Endothelial cell of umbilical vein (primary cell): Measurements from ENCODE around the gene GSDMA. TPM values are rescaled to one million over a fixed set of nuclear protein-coding genes. Genes with fewer than 3 reads are reported as not detected.
A peak's percentile ranks its signal among the peaks of the same experiment; 100 is the strongest.

Experiments
- BruUV-seq: library from RNA; stranded (reverse); fragments of 400-500 nt; replicated peaks from 2 replicates; lab custom pipeline; 2021; lab: Mats Ljungman, UMichigan
- CTCF ChIA-PET: fragments of 300-600, 350-600 bp; sonication (Branson Sonifier 250); formaldehyde crosslinking; loops from one replicate; lab custom pipeline; 2021; ENCODE audit warnings: antibody characterized with exemption, inconsistent platforms; lab: Charles Lee
- POLR2A ChIA-PET: fragments of 300-600, 350-600 bp; sonication (Branson Sonifier 250); formaldehyde crosslinking; loops from one replicate; lab custom pipeline; 2021; ENCODE audit warnings: antibody characterized with exemption, inconsistent platforms; lab: Charles Lee
- DNase-seq: peaks from one replicate; pipeline ENCODE4 v3.0.0-alpha.2; 2011; ENCODE audit warnings: low read depth, low spot score
- FAIRE-seq: peaks from 2 replicates; lab custom pipeline; 2011; peaks lifted over from hg19 to GRCh38; lab: Jason Lieb, UNC
- H2AFZ ChIP-seq: 2 replicates; pipeline ENCODE4 v1.6.0; 2012; ENCODE audit warnings: low read depth, low read length, control low read depth, inconsistent platforms
- H3K27ac ChIP-seq: 2 replicates; pipeline ENCODE4 v1.5.1; 2011; ENCODE audit warnings: low read depth, mild to moderate bottlenecking, control low read depth, low read length, moderate library complexity; ENCODE audit not compliant: insufficient read depth
- H3K27me3 ChIP-seq, 2 experiments: 2 replicates each; pipeline versions ENCODE4 v1.6.0 to v1.6.1; 2011; ENCODE audit warnings: low read length in 2 of 2, mixed read lengths in 1 of 2; ENCODE audit not compliant: control insufficient read depth in 2 of 2, insufficient read depth in 2 of 2
- H3K36me3 ChIP-seq, 2 experiments: 2 replicates in 1 of 2; 3 replicates in 1 of 2; pipeline ENCODE4 v1.5.1; 2011; ENCODE audit warnings: low read length in 2 of 2, mild to moderate bottlenecking in 1 of 2, moderate library complexity in 1 of 2; ENCODE audit not compliant: control insufficient read depth in 2 of 2, insufficient read depth in 2 of 2; ENCODE audit errors: extremely low read depth in 1 of 2
- H3K4me1 ChIP-seq: 3 replicates; pipeline ENCODE4 v1.5.1; 2011; ENCODE audit warnings: mild to moderate bottlenecking, low read length; ENCODE audit not compliant: control insufficient read depth, insufficient read depth; ENCODE audit errors: extremely low read depth
- H3K4me2 ChIP-seq: 2 replicates; pipeline ENCODE4 v1.6.1; 2011; ENCODE audit warnings: low read length, control low read depth, mixed read lengths; ENCODE audit not compliant: insufficient read depth
- H3K4me3 ChIP-seq, 3 experiments: fragments of 200-600 bp in 1 of 3; sonication (generic), shearing (Covaris generic) in 1 of 3; replicated peaks in 1 of 3; 2 replicates each; pipeline ENCODE4 v1.5.1; 2011 to 2016; ENCODE audit warnings: control low read depth in 3 of 3, low read length in 3 of 3, mild to moderate bottlenecking in 2 of 3, inconsistent platforms in 1 of 3, low read depth in 1 of 3, moderate library complexity in 1 of 3; ENCODE audit not compliant: insufficient read depth in 1 of 3
- H3K79me2 ChIP-seq: 2 replicates; pipeline ENCODE4 v1.6.0; 2012; ENCODE audit warnings: low read length, inconsistent platforms; ENCODE audit not compliant: control insufficient read depth, insufficient read depth
- H3K9ac ChIP-seq: replicated peaks from 2 replicates; pipeline ENCODE3; 2011; ENCODE audit warnings: low read length, control low read depth; ENCODE audit not compliant: insufficient read depth; ENCODE audit errors: extremely low read depth
- H3K9me1 ChIP-seq: replicated peaks from 3 replicates; pipeline ENCODE4 v1.6.0; 2011; ENCODE audit warnings: mild to moderate bottlenecking, low read length; ENCODE audit not compliant: control insufficient read depth, insufficient read depth; ENCODE audit errors: extremely low read depth
- H3K9me3 ChIP-seq: replicated peaks from 2 replicates; pipeline ENCODE4 v1.5.1; 2012; ENCODE audit warnings: low read length, inconsistent platforms; ENCODE audit not compliant: control insufficient read depth, insufficient read depth
- H4K20me1 ChIP-seq: replicated peaks from 2 replicates; pipeline ENCODE3; 2011; ENCODE audit warnings: mild to moderate bottlenecking, low read length; ENCODE audit not compliant: control insufficient read depth, insufficient read depth; ENCODE audit errors: extremely low read depth
- CTCF ChIP-seq, 2 donors: IDR thresholded peaks; 1 replicate in 1 of 2; 2 replicates in 1 of 2; pipeline ENCODE4 v1.5.1; 2011; ENCODE audit warnings: low read length in 2 of 2, mild to moderate bottlenecking in 2 of 2, moderate library complexity in 2 of 2, control low read depth in 1 of 2, inconsistent platforms in 1 of 2, low read depth in 1 of 2; ENCODE audit not compliant: insufficient read depth in 1 of 2; ENCODE audit errors: extremely low read depth in 1 of 2
- EZH2 ChIP-seq: IDR thresholded peaks from 2 replicates; pipeline ENCODE4 v1.6.1; 2012; ENCODE audit warnings: borderline replicate concordance, low read depth, mild to moderate bottlenecking, moderate library complexity, low read length, inconsistent platforms; ENCODE audit not compliant: severe bottlenecking
- FOS ChIP-seq: IDR thresholded peaks from 2 replicates; pipeline ENCODE4 v1.6.1; 2011; ENCODE audit warnings: mild to moderate bottlenecking, low read length, moderate library complexity, borderline replicate concordance; ENCODE audit not compliant: insufficient read depth
- GATA2 ChIP-seq: IDR thresholded peaks from 2 replicates; pipeline ENCODE4 v1.7.0; 2011; ENCODE audit warnings: low read depth, mild to moderate bottlenecking, moderate library complexity, mixed read lengths, low read length; ENCODE audit not compliant: insufficient read length, insufficient read depth
- JUN ChIP-seq: IDR thresholded peaks from 2 replicates; pipeline ENCODE4 v1.6.1; 2011; ENCODE audit warnings: borderline replicate concordance, low read depth; ENCODE audit not compliant: insufficient read length, insufficient read depth
- MAX ChIP-seq: IDR thresholded peaks from 2 replicates; pipeline ENCODE4 v1.6.1; 2011; ENCODE audit not compliant: insufficient read depth, insufficient read length
- MYC ChIP-seq: IDR thresholded peaks from one replicate; pipeline ENCODE4 v1.6.1; 2011; ENCODE audit warnings: mild to moderate bottlenecking, low read depth, low read length
- POLR2A ChIP-seq: IDR thresholded peaks from 2 replicates; pipeline ENCODE4 v1.6.1; 2012; ENCODE audit warnings: low read depth, mild to moderate bottlenecking, control low read depth, low read length
- POLR2AphosphoS5 ChIP-seq: IDR thresholded peaks from 2 replicates; pipeline ENCODE4 v1.6.1; 2012; ENCODE audit warnings: low read depth, mild to moderate bottlenecking, control low read depth, low read length, moderate library complexity; ENCODE audit not compliant: insufficient read depth
- dilution Hi-C: fragments of 300-500 bp; cut with MboI; formaldehyde crosslinking; loops from one replicate; pipeline ENCODE4 v1.15.0; 2019; ENCODE audit warnings: low sequenced_read_pairs; ENCODE audit not compliant: extremely low pct_ligation_motif_present
- intact Hi-C: fragments of 100-400 bp; cut with micrococcal nuclease; formaldehyde crosslinking; loops from one replicate; pipeline ENCODE4 v1.10.0; 2022
- polyA plus RNA-seq, 4 experiments: library from polyadenylated mRNA; depleted of rRNA in 3 of 4; stranded (reverse) in 3 of 4; unstranded in 1 of 4; fragments of >200 nt; gene quantifications; 2 replicates each; pipeline versions ENCODE4 v1.2.1 to v1.2.3, GENCODE V29; 2011 to 2012; ENCODE audit warnings: missing spikeins in 1 of 4
- total RNA-seq: library from RNA; stranded (reverse); gene quantifications from 2 replicates; pipeline ENCODE4 v1.2.3, GENCODE V29; 2021

GSDMA gene
- total and polyA plus RNA-seq, 2 donors (not counting 3 experiments of a cell fraction or from before 2014, with no cell fraction given) = not detected

- DNase-seq (no peak), FAIRE-seq (no peak)
- H3K4me1 ChIP-seq = peaks cover 61% of the 10 kb centered on the region
- H3K9me3 ChIP-seq = no peaks in the 10 kb centered on the region
- H3K9ac ChIP-seq = peak overlapping the region; percentile 10
- dilution Hi-C loops (no loop called here), intact Hi-C loops (no loop called here)
- H3K36me3 ChIP-seq = peaks cover 3 to 28% of the 10 kb centered on the region in 2 experiments
- no peaks in the 10 kb centered on the region for H3K27me3 ChIP-seq
- POLR2A ChIA-PET = interaction anchor here (1.5 kb wide), 1 partner anchor 10 kb away, joined by 5 read pairs; the partner anchor contains the start of gene CSF3
- peak overlapping the region; percentile 99 for H3K27ac ChIP-seq
- no peak overlapping the region for H3K4me3 ChIP-seq
- no peaks in the 10 kb centered on the region for H3K9me1 ChIP-seq
- no peaks in the 10 kb centered on the region for H4K20me1 ChIP-seq
- H3K4me2 ChIP-seq = no peak overlapping the region
- BruUV-seq = no TSS peak
- no peaks in the 10 kb centered on the region for H3K79me2 ChIP-seq
- H2AFZ ChIP-seq = no peak overlapping the region
- TF ChIP-seq GATA2 (no peak), MYC (no peak), JUN (no peak), POLR2A (no peak), MAX (no peak), CTCF (IDR thresholded peaks at IDR 0.05; ENCODE audit: extremely low read depth in 1 of 2, insufficient read depth in 1 of 2, low read depth in 1 of 2, low read length in 2 of 2) (no peak), EZH2 (no peak), POLR2AphosphoS5 (no peak), FOS (no peak)
- CTCF ChIA-PET = interaction anchor here (0.8 to 5.5 kb wide), 10 partner anchors 10 to 143 kb away, joined by 3 to 246 read pairs (median 5); partner anchors contain the start of gene CSF3
Observed at GRCh38 chr17:40025559-40025958, 62.8 kb downstream of the GSDMA start.
